Stimulated activated CD8-positive, alpha-beta memory T cell treated with anti-CD3 and anti-CD28 coated beads, Interleukin-4, amount 100 ng/mL, for 48 hours (primary cell): ENCODE measurements around the gene FBLN5.

Source experiments
- DNase-seq: peaks from one replicate; pipeline ENCODE4 v3.0.0-alpha.2; 2020

The FBLN5 gene, protein sequence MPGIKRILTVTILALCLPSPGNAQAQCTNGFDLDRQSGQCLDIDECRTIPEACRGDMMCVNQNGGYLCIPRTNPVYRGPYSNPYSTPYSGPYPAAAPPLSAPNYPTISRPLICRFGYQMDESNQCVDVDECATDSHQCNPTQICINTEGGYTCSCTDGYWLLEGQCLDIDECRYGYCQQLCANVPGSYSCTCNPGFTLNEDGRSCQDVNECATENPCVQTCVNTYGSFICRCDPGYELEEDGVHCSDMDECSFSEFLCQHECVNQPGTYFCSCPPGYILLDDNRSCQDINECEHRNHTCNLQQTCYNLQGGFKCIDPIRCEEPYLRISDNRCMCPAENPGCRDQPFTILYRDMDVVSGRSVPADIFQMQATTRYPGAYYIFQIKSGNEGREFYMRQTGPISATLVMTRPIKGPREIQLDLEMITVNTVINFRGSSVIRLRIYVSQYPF

DNA sequence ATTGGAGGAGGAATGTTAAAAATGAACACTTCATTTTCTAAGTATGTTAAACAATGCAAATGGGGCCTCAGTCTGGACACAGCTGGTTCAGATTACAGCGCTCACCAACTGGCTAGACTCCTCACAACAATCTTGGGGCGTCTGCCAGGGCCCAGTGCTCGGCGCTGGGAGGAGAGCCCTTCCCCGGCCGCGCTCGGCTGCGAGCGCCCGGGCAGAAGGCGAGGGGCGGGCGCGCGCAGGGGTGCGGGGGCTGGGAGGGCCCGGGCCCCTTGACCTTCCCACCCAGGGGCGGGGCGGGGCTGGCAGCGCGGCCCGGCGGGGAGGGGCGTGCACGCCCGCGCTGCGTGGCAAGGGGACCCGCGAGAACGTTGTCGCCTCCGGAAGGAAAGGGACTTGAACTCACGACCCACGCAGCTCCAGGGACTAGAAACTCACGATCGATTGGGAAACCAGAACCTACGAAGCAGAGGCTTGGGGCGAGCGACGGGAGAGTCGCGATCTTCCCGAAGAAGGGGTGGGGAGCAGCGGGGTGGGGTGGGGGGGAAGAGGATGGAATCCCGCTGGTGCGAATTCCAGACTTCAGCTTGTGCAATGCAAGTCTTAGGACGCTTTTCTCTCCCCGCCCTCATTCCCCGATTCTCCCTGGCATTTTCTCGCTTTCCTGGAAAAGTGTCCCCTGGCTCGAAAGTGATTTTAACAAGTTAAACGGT lies at the start of gene FBLN5:
Gene FBLN5, minus strand, starts transcription at position 220 of the 710 bp plus-strand sequence. CDS start 465 bp downstream, outside the sequence.
- peak; percentile 59 for DNase-seq

DNA sequence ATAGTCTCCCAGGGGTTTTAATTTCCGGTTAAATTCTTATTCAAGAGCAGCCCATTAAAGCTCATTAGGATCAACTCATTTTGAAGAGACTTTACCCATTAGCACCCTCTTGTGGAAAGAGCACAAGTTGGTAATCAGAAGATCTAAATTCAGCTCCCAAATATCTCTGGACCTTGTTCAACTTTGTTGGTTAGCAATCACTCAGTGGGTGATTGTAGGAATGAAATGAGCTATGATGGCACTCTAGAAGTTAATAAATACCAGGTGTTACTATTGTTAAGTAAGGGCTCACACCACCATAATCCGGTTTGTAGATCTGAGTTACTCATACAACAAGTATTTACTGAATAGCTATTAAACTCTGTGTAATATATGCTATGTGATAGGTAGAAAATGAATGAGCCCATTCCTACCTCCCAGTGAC lies 49.5 kb upstream of the FBLN5 start:
- no peak for DNase-seq

DNA sequence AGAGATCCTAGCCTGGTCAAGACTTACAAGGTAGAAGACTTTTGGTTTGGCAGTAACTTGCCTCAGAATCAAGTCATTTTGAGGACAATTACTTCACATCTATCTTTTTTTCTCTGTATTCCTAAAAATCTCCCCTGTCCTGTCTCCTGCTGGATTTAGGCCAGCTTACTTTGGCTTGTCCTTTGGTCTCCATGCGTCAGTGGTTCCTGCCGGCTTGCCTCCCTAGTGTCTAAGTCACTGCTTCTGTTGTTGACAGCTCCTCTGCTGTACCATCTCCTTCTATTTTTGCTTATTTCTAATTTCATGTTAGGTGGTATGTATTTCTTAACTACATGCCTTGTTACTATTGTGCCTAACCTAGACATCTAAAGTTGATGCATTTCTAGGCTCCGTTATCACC lies 39.7 kb upstream of the FBLN5 start:
- DNase-seq: no peak

DNA sequence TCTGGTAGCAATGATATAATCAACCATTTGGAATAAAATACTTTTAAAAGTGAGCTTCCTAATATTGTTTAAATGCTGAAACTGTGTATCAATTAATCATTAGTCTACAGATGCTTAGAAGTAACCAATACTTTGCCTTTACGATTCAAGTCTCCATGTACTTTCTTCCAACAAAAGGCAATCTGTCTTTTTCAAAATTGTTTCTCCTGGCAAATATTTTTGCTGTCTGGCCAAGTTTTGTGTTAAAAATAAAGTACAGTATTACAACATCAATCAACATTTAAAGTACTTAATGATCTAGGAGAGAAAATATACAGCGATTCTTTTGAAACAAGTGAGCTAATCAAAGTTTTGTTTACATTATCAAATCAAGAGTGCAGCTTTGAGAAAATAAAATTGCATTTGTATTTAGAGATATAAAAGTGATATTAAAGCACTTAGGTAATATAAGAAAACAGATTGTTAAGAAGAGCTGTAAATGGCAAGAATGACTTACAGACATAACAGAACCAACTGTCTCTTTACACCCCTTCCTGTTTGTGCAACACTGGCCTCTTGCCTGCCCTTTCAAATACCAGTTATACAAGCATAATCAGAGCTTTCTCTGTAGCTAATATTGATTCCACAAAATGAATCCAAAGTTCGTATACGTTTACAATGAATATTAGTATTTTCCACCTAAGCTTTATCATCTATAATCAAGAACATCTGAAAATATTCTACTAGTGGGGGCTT lies 38.2 kb upstream of the FBLN5 start:
- DNase-seq: no peak

DNA sequence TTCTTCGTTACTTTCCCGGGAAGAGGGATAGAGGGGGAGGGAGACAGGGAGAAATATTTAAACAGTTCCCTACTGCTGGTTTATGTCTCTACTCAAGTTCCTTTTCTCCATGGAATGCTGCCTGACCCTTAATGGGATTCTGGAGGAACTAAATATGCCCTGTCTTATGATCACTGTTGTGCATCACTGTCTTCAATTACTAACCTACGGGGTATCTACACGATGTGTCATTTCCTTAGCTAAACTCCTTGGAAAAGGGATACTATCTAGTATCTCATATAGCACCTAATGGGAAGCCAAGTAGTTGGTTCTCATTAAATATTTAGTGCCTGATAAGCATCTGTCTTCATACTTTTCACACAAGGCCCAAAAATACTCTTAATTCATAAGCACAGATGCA lies 37.5 kb upstream of the FBLN5 start:
- no peak for DNase-seq

DNA sequence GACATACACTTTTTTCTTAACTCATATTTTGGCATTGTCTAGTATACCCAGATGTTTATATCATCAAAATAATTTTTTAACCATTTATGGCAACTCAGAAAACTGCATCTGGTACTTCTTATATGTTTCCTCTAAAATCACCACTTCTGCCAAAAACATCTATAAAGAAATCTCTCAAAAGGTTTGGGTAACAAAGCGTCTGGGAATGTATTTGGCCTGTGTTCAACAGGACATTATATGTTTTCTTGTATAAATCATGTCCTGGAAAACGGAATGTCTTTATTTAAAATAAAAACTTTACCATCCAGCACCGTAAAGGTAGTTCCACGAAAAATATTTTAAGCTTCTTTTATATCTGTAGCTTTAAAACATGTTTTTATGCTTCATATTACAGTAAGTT lies 36.1 kb upstream of the FBLN5 start:
- no peak for DNase-seq

DNA sequence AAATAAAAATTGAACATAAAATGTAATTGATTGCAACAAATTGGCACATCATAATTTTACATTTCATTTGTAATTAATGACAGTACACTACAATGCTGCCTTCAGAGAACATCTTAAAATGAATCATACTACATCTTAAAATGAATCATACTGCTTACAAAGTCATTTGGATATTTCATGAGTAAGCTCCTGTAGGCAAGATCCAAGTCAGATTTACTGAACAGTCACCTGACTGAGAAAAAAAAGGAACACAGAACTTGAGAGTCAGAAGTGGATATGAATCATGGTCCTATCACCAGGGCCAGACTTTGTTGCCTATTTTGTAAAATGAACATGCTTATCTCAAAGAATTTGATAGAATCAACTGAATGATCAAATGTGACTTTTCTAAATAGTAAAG lies 32.7 kb upstream of the FBLN5 start:
- DNase-seq: no peak

DNA sequence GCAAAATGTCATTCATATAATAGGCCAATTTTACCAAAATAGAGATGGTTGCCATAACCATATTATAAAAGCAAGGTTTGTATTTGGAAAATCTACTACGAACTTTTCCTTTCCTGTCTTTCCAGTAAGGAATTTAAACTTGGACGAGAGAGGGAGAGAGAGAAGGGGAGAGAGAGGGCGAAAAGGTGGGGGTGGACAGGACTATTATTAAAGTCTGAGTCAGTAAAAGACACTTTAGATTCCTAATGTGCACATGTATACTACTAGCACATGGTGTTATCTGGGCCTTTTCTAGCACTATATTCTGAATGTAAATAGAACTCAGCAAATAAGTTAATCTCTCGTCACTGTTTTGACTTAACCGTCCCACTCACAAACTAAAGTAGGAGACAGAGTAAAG lies 30.4 kb upstream of the FBLN5 start:
- no peak for DNase-seq

DNA sequence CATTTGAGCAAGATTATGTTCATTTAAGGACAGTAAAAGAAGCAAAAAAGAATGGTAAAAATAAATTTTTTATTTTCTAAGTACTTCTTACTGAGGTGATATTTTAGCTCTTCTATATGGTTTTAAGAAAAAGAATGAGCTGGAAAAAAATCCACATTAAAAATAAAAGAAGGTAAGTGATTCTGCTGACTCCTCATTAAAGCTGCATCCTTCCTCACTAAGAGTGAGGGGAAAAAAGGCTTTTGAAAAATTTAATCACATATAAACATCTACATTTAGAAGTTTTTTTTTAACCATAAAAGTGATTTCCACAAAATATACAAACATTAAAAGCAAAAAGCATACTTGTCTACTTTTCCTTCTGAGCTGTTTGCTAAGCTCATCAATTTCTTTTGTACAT lies 28.3 kb upstream of the FBLN5 start:
- DNase-seq: no peak

DNA sequence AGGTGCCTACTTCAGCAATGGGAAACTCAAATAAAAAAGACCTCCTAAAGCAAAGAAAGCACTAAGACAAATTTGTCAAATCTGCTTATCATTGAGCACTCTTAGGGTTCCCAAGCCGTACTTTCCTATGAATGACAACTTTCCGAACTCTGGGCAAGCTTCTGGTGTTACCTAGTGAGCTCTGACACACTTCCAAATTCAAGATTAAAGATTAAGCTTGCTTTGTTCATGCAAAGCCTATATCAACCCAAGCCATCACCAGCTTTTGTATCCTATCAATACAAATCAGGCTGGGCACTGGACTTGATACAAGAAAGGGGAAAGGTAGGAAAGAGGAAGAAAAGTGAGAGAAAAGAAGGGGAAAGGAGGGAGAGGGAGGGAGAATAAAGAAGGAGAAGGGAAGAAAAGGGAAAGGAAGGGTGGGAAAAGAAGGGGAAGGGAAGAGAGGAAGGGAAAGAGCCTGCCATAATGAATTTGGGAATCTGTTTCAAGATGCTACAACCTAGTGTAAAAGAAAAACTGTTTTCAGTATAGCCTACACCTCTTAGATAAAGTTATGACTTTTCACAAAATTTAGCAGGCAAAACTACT lies 23.8 kb upstream of the FBLN5 start:
- no peak for DNase-seq

DNA sequence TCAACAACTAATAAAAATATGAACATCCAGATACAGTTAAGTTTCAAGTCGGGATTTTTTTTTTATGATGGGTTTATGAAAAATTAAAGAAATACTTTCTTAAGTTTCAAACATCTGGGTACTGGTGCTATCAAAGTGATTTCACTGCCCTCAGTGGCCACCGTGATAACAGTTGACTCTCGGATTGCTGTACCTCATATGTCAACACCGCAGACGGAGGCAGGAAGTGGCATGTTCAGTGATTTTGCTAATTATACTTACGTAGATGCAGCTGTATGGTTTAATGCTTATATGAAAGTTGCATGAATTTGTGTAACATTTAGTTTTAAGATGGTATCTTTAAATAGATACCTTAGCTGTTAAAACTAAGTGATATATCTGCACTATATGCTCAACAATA lies 20.8 kb upstream of the FBLN5 start:
- DNase-seq: peak; percentile 51

DNA sequence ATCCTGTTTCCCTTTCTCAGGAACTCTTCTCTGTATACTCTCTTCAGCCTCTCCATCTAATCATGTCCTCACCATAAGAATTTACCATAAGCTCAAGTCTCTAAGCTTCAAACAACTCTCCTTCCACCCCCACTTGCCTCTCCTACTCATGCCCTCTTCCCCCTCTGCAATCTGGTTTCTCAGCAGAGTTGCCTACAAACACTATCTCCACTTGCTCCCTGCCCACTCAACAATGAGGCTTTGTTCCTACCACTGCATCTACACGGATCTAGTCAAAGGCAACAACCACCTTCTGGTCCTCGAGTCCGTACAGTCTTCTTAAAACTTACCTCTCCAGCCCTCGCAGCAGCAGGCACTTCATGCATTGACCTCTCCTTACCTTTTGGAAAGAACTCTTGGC lies 17.2 kb upstream of the FBLN5 start:
- DNase-seq: no peak

DNA sequence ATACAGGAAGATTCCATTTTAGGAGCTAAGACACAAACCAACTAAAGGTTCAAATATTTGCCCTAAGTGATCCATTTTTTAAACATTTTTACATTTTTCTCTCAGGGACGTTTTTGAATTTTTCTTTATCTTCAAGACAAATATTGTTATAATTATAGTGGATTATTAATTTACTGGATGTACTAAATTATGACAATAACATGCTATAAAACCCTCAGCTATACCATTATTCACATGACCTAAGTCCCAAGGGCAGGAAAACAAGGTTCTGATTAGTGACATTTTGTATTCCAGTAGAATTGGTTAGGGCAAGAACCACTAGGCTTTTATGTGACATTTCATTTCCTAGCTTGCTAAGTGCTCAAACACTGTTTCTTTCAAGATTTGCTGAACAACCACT lies 16.5 kb upstream of the FBLN5 start:
- DNase-seq: no peak

DNA sequence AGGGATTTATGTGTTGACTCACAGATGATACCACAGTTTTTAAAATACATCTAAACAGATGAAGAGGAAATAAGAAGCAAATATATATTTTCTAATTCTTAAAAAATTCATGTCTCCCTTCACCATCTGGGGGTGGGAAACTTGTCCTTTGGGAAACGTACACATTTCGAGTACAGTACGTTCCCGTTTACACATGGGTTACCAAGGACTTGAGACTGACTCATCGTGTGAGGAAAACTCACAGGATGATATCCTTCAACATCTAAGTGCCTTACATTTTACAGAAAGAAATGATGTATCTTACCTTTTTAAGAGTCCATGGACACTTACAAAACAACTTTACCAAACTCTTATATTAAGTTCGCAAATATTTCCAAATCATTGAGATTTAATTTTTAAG lies 16.0 kb upstream of the FBLN5 start:
- no peak for DNase-seq

DNA sequence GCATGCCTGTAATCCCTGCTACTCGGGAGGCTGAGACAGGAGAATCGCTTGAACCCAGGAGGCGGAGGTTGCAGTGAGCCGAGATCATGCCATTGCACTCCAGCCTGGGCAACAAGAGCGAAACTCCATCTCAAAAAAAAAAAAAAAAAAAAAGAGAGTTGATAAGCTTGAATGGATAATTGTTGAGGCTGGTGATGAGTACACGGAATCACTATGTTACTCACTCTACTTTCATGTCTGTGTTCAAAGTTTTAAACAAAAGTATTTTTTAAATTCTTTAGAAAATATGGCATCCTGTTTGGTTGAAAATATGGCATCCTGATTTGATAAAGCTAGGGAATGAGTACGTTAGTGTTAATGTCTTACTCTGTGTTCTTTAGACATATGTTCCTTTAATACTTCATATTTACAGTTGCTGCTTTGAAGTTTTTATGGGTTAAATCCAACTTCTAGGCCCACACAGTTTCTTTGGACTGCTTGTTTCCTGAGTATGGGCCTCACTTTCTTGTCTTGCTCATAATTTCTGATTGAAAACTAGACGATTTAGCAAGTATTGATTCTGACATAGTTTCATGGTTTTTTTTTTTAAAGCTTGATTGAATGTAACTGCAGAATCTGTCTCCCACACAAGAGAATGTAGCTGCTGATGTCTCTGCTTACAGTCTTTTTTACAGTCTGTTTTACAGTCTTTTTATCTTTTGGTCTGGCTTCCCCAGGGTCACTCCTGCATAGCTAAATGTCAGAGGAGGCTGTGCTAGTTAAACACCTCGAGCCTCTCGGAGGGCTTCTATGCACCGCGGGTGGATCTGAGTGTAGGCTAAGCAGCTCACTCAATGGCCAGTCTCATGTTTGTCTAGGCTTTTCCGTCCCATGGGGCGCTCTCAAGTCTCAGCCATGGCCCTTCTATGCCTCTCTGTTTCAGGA lies 14.1 kb upstream of the FBLN5 start:
- DNase-seq: no peak

DNA sequence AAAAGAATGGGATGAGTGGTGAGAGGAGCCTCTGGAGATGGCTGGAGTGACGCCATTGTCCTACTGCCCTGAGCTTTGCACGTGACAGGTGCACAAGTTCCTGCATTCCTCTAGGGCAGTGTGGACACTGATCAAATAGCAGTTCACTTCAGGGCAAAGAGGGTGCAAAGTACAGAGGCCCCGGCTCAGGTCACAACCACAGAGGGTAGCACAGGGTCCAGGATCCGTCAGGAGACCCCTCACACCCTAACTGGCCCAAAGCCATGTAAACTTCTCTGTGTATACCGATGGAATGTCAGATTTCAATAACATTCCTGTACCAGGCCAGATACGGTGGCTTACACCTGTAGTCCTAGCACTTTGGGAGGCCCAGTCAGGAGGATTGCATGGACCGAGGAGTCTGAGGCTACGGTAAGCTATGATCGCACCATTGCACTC lies 10.4 kb upstream of the FBLN5 start:
- DNase-seq: no peak

DNA sequence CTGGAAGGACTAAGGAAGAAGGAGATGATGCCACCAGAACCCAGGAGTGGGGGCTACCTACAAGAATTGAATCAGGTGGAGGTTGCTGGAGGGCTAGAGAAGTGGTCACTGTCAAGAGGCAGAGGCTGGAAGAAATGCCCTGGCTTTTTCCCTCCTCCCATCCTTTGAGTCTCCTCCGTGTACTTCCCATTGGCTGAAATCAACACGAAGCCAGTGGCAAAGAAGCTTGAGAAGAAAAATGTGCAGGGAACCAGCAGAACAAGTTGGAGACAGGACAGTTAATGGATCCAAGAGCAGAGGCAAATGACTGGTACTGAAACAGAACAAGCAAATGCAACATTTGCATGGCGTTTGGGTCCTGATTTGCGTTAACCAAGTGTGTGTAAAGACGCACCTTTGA lies 9.1 kb upstream of the FBLN5 start:
- no peak for DNase-seq

DNA sequence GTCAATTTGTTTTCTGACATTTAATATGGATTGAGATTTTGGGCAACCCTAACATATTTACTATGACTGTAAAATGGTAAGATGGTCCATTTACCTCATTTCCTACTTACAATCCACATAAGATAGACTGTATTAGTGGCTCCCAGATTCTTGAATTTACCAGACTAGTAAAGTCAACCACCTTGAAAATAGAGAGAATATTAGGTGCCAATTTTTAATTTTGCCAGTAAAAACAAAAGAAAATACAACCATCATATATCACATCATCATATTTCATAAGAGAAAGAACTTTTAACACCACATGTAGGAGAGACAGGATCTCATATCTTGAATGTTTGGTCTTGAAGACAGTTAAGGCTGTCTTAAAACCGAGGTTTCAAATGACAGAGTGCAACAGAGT lies 7.7 kb upstream of the FBLN5 start:
- DNase-seq: no peak

DNA sequence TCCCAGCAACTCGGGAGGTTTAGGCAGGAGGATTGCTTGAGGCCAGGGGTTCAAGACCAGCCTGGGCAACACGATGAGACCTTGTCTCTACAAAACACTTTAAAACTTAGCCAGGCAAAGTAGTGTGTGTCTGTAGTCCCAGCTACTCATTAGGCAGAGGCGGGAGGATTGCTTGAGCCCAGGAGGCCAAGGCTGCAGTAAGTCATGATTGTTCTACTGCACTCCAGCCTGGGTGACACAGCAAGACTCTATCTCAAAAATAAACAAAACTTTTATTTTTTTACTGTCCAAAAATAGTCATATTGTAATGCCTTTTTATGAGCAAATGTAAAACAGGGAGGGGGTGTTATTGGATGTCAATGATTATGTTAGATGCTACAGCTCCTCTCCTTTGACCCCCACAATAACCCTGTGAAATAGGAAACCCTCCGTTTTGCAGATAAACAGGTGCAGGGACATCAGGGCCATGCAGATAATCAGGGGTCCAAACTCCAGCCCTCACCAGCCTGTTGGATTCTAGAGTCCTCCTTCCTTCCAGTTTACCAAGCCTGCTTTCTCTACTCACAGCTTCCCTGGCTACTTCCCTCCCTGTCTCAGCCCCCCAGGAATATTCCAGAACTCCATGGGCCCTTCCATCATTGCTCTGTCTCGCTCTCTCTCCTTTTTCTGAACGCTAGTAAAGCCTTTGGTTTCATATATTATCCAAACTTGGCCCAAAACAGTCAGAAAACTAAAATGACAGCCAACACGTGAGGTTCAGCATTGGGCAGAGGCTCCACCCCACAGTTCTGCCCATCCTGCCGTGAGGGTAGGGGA lies 5.9 kb upstream of the FBLN5 start:
- DNase-seq: no peak

DNA sequence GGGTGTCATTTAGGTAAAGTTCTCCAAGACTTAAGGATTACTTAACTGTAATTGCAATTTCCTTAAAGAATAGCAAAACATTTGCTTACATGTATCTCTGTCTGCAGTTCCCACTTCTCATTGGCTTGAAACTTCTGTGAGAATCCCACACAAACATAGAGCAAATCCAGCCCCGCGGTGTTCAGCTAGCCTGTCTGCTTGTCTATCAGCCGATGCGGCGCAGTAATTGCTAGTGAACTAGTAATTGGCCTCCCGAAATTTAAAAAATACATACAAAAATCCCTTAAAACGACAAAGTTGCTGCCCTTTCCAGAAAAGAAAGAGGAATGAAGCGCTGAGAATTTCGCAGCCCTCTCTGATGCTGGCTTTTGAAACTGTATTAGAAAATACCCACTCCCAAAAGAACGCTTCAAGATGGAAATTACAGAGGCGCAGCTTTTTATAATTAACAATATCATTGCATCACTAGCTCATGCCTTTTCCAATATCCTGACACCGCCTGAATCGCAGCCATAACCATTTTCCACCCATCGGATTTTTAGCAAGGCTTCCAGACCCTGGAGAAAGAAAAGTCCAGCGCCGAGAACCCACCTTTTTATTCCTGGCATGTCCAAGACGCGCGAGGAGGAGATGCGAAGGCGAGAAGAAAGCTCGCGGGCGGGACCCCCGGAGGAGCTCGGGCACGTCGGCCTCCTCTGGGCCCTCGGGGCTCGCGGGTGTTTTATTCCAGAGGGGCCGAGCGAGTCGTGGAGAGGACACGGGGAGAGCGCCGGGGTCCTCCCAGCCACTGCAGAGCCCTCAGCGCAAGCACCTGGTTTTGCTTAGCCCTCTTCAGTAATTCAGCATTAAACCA lies 646 bp downstream of the FBLN5 start:
- DNase-seq: peak; percentile 34
